ENCODE measurements around the gene HNRNPK. TPM values are rescaled to one million over a fixed set of nuclear protein-coding genes. Genes with fewer than 3 reads are reported as not detected.

Gene HNRNPK
- total and polyA plus RNA-seq, 2 of the 13 experiments (the other 11 are each of a cell fraction or from before 2014, with no cell fraction given), result 321 to 712 TPM

DNA sequence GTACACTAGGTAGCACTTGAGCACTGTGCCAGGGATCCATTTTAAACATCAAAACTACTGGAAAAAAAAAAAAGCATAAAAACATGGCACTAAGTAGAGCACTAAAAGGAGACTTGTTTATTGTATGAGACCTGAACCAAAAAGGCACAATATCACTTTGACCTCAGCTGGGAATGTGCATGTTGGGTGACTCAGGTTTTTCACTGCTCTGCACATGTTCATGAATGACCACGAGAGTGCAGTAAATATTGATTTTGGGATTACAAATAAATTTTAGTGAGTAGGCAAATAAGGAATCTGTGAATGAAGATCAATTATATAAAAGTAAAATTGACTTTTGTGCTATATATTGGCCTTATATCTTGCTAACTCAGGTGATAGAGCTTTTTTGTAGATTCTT lies 12.4 kb upstream of the HNRNPK start (continued):
- TF ChIP-seq, protein P1, sequence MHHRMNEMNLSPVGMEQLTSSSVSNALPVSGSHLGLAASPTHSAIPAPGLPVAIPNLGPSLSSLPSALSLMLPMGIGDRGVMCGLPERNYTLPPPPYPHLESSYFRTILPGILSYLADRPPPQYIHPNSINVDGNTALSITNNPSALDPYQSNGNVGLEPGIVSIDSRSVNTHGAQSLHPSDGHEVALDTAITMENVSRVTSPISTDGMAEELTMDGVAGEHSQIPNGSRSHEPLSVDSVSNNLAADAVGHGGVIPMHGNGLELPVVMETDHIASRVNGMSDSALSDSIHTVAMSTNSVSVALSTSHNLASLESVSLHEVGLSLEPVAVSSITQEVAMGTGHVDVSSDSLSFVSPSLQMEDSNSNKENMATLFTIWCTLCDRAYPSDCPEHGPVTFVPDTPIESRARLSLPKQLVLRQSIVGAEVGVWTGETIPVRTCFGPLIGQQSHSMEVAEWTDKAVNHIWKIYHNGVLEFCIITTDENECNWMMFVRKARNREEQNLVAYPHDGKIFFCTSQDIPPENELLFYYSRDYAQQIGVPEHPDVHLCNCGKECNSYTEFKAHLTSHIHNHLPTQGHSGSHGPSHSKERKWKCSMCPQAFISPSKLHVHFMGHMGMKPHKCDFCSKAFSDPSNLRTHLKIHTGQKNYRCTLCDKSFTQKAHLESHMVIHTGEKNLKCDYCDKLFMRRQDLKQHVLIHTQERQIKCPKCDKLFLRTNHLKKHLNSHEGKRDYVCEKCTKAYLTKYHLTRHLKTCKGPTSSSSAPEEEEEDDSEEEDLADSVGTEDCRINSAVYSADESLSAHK (CRISPR knock-in tag; IDR thresholded peaks at IDR 0.05; ENCODE audit: borderline replicate concordance), result no peak
- TF ChIP-seq NCOA5 (CRISPR knock-in tag; IDR thresholded peaks at IDR 0.05) (no peak), MAFF (IDR thresholded peaks at IDR 0.05; ENCODE audit: low read depth, low read length) (peak; percentile 62), ZFY (CRISPR knock-in tag; IDR thresholded peaks at IDR 0.05) (no peak), RELA (CRISPR knock-in tag; IDR thresholded peaks at IDR 0.05) (no peak), BRD4 (CRISPR knock-in tag; IDR thresholded peaks at IDR 0.05) (no peak), ZNF761 (CRISPR knock-in tag; conservative IDR thresholded peaks at IDR 0.05) (no peak), ZNF678 (CRISPR knock-in tag; IDR thresholded peaks at IDR 0.05) (no peak), SIN3A (IDR thresholded peaks at IDR 0.05; ENCODE audit: borderline replicate concordance, low read depth, low read length) (no peak), ZNF781 (CRISPR knock-in tag; IDR thresholded peaks at IDR 0.05; ENCODE audit: borderline replicate concordance, not compliant biosample characterization) (no peak), FOXP4 (CRISPR knock-in tag; IDR thresholded peaks at IDR 0.05) (peak; percentile 81), ZNF264 (CRISPR knock-in tag; IDR thresholded peaks at IDR 0.05) (no peak), KLF13 (CRISPR knock-in tag; IDR thresholded peaks at IDR 0.05) (no peak), SUZ12 (IDR thresholded peaks at IDR 0.05; ENCODE audit: low read depth, low read length) (no peak), FOXA3 (CRISPR knock-in tag; IDR thresholded peaks at IDR 0.05) (peak; percentile 92), TFAP4 (IDR thresholded peaks at IDR 0.05; ENCODE audit: borderline replicate concordance, low read depth) (peak; percentile 78), FOXA1 (IDR thresholded peaks at IDR 0.05) (peak; percentile 65; the same call in 1 of the 2 replicates), FOXA1 (CRISPR knock-in tag; IDR thresholded peaks at IDR 0.05) (peak; percentile 75), DZIP1 (CRISPR knock-in tag; IDR thresholded peaks at IDR 0.05) (no peak), ZNF672 (CRISPR knock-in tag; IDR thresholded peaks at IDR 0.05) (no peak), PRMT3 (CRISPR knock-in tag; IDR thresholded peaks at IDR 0.05; ENCODE audit: borderline replicate concordance, low read depth) (no peak), NFE2L2 (IDR thresholded peaks at IDR 0.05; ENCODE audit: low read length) (peak; percentile 90)
- TF ChIP-seq, protein P2, sequence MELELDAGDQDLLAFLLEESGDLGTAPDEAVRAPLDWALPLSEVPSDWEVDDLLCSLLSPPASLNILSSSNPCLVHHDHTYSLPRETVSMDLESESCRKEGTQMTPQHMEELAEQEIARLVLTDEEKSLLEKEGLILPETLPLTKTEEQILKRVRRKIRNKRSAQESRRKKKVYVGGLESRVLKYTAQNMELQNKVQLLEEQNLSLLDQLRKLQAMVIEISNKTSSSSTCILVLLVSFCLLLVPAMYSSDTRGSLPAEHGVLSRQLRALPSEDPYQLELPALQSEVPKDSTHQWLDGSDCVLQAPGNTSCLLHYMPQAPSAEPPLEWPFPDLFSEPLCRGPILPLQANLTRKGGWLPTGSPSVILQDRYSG (CRISPR knock-in tag; IDR thresholded peaks at IDR 0.05), result 0 out of 2 replicates have a peak, but pooled peaks have one; percentile 42

Data from HepG2 (cell line).